Fibroblast of skin of left biceps (primary cell): ENCODE measurements around the gene UBE2D2.
A peak's percentile ranks its signal among the peaks of the same experiment; 100 is the strongest.
"Not testable (repeated sequence)": the region's sequence is repeated elsewhere in the genome, so short reads cannot be mapped to it uniquely, and the experiment has no call there.

ENCODE experiments used
- DNase-seq, 2 experiments: peaks; one replicate each; pipeline ENCODE4 v3.0.0-alpha.2; 2013; ENCODE audit warnings: low read depth in 2 of 2

Gene UBE2D2

GRCh38 chr5:139560752-139561654, at the start of gene UBE2D2:
Gene UBE2D2, plus strand, starts transcription at chr5:139561339. Its CDS starts 453 bp downstream, at chr5:139561792.
- peak; percentile 96 for DNase-seq

- DNase-seq, result no peak
Observed at GRCh38 chr5:139512786-139513390, 48.3 kb upstream of the UBE2D2 start.

GRCh38 chr5:139513434-139513833, 47.7 kb upstream of the UBE2D2 start:
- DNase-seq, result peak; percentile 44 to 51

- no peak for DNase-seq
Observed at GRCh38 chr5:139513852-139514485, 47.2 kb upstream of the UBE2D2 start.

- DNase-seq, result no peak
Observed at GRCh38 chr5:139514486-139514856, 46.7 kb upstream of the UBE2D2 start.

- peak; percentile 56 to 60 for DNase-seq
Observed at GRCh38 chr5:139517683-139518564, 43.2 kb upstream of the UBE2D2 start.

GRCh38 chr5:139523635-139524445, 37.3 kb upstream of the UBE2D2 start:
- peak in 1 of 2 experiments; percentile 23 for DNase-seq

- no peak for DNase-seq
Observed at GRCh38 chr5:139524446-139524845, 36.7 kb upstream of the UBE2D2 start.

- no peak for DNase-seq
Observed at GRCh38 chr5:139524940-139525585, 36.1 kb upstream of the UBE2D2 start.

- not testable (repeated sequence) for DNase-seq
Observed at GRCh38 chr5:139525586-139526308, 35.4 kb upstream of the UBE2D2 start.

- not testable (repeated sequence) for DNase-seq
Observed at GRCh38 chr5:139526309-139527089, 34.6 kb upstream of the UBE2D2 start.

- DNase-seq, result not testable (repeated sequence)
Observed at GRCh38 chr5:139527090-139527470, 34.1 kb upstream of the UBE2D2 start.

GRCh38 chr5:139527896-139528467, 33.2 kb upstream of the UBE2D2 start:
- not testable (repeated sequence) for DNase-seq

GRCh38 chr5:139528695-139529094, 32.4 kb upstream of the UBE2D2 start:
- DNase-seq, result not testable (repeated sequence)

GRCh38 chr5:139530079-139530478, 31.1 kb upstream of the UBE2D2 start:
- not testable (repeated sequence) for DNase-seq

GRCh38 chr5:139531772-139532169, 29.4 kb upstream of the UBE2D2 start:
- no peak for DNase-seq

GRCh38 chr5:139543423-139543991, 17.6 kb upstream of the UBE2D2 start:
- no peak for DNase-seq

GRCh38 chr5:139546593-139546992, 14.5 kb upstream of the UBE2D2 start:
- not testable (repeated sequence) for DNase-seq
